ENCODE results near the gene NUDT1.

The NUDT1 gene

DNA sequence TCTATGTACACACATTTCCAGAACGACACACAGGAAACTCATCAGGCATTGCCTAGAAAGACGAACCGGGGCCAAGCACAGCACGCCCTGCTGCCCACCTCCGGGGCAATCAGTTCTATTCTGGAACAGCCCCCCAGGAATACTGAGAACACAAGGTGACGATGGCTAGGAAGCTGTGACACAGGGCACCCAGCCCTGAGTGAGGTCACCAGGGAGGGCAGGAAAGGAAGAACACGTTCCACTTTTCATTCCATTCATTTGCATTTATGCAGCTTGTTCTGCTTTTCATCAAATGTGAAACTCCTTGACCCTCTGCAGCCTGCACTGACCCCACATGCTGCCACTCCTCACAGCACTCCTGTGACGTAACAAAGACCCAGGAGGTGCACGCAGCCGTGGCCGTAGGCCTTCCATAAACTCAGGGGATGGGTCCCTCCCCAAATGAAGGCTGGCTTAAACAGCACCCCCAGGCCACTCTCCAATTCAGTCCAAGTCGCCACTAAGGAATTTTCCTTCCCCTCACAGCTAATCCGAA, 38.2 kb upstream of the NUDT1 start:
- H3K4me3 ChIP-seq (replicated peaks; ENCODE audit: insufficient read depth, low read length): no peak overlapping the region
- no peaks in the 10 kb centered on the region for H3K27me3 ChIP-seq (ENCODE audit: insufficient read depth, poor library complexity, severe bottlenecking)
- H3K27ac ChIP-seq (replicated peaks): no peak overlapping the region
- no peak for TF ChIP-seq POLR2AphosphoS5 (IDR thresholded peaks at IDR 0.05; ENCODE audit: low read depth)
- TF ChIP-seq GABPA (IDR thresholded peaks at IDR 0.05; ENCODE audit: low read depth): no peak
- TF ChIP-seq SPI1 (IDR thresholded peaks at IDR 0.05; ENCODE audit: borderline replicate concordance, low read depth): no peak
- TF ChIP-seq, protein P1, sequence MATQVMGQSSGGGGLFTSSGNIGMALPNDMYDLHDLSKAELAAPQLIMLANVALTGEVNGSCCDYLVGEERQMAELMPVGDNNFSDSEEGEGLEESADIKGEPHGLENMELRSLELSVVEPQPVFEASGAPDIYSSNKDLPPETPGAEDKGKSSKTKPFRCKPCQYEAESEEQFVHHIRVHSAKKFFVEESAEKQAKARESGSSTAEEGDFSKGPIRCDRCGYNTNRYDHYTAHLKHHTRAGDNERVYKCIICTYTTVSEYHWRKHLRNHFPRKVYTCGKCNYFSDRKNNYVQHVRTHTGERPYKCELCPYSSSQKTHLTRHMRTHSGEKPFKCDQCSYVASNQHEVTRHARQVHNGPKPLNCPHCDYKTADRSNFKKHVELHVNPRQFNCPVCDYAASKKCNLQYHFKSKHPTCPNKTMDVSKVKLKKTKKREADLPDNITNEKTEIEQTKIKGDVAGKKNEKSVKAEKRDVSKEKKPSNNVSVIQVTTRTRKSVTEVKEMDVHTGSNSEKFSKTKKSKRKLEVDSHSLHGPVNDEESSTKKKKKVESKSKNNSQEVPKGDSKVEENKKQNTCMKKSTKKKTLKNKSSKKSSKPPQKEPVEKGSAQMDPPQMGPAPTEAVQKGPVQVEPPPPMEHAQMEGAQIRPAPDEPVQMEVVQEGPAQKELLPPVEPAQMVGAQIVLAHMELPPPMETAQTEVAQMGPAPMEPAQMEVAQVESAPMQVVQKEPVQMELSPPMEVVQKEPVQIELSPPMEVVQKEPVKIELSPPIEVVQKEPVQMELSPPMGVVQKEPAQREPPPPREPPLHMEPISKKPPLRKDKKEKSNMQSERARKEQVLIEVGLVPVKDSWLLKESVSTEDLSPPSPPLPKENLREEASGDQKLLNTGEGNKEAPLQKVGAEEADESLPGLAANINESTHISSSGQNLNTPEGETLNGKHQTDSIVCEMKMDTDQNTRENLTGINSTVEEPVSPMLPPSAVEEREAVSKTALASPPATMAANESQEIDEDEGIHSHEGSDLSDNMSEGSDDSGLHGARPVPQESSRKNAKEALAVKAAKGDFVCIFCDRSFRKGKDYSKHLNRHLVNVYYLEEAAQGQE (IDR thresholded peaks at IDR 0.05; ENCODE audit: insufficient replicate concordance, low read depth): no peak
- TF ChIP-seq, protein P2, sequence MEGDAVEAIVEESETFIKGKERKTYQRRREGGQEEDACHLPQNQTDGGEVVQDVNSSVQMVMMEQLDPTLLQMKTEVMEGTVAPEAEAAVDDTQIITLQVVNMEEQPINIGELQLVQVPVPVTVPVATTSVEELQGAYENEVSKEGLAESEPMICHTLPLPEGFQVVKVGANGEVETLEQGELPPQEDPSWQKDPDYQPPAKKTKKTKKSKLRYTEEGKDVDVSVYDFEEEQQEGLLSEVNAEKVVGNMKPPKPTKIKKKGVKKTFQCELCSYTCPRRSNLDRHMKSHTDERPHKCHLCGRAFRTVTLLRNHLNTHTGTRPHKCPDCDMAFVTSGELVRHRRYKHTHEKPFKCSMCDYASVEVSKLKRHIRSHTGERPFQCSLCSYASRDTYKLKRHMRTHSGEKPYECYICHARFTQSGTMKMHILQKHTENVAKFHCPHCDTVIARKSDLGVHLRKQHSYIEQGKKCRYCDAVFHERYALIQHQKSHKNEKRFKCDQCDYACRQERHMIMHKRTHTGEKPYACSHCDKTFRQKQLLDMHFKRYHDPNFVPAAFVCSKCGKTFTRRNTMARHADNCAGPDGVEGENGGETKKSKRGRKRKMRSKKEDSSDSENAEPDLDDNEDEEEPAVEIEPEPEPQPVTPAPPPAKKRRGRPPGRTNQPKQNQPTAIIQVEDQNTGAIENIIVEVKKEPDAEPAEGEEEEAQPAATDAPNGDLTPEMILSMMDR (IDR thresholded peaks at IDR 0.05; ENCODE audit: insufficient read depth, low read length): no peak
- DNase-seq (ENCODE audit: low read depth in 1 of 2, low spot score in 1 of 2): no peak

DNA sequence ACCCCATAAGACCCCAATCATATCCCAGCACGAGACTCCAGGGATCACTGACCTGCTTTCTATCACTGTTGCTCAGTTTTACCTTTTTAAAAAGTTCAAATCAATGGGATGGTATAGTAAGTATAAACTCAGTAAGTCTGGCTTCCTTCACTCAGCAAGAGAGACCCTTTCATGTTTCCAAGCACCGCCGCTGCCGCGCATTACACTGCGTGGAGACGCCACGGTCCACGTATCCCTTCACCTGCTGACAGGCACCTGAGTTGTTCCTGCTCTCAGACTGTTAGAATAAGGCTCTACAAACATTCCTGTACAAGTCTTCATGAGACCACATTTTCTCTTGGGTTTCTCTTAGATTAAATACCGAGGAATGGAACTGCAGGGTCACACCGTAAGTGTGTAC, 37.6 kb upstream of the NUDT1 start:
- no peak overlapping the region for H3K4me3 ChIP-seq (replicated peaks; ENCODE audit: insufficient read depth, low read length)

DNA sequence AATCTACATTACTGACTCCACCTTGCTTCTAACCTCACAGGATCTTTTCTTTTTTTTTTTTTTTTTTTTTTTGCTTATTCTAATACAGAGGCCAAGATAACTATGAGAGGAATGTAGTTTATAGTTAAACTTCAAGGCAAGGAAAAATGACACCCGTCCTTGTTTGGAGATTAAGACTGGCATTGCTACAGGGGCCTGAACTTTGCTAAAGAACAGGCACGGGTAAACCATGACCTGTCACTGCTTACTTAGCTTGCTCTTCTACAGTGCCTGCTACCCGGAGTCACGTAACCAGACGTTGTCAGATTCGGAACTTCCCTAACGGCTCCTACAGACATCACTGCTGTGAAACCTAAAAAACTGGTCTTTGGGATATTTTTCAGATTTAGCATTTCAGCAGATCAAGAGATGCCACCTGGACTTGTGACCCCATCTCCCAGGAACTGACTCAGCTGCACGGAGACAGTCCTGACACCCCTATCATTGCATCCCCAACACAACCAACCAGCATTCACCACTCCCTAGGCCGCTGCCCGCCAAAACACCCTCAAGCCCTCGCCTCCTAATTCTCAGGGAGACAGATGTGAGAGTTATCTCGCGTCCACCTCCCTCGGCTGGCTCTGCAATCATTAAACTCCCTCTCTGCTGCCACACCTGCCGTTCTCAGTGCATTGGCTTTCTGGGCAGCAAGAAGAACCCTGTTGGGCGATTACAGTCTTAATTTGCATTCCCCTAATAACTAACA, 36.8 kb upstream of the NUDT1 start:
- DNase-seq (ENCODE audit: low read depth in 1 of 2, low spot score in 1 of 2): no peak
- Histone ChIP-seq H3K27ac (replicated peaks) (no peak overlapping the region), H3K27me3 (ENCODE audit: insufficient read depth, poor library complexity, severe bottlenecking) (no peaks in the 10 kb centered on the region), H3K4me3 (replicated peaks; ENCODE audit: insufficient read depth, low read length) (no peak overlapping the region)
- TF ChIP-seq POLR2AphosphoS5 (IDR thresholded peaks at IDR 0.05; ENCODE audit: low read depth): no peak
- TF ChIP-seq, protein P2 (IDR thresholded peaks at IDR 0.05; ENCODE audit: insufficient read depth, low read length): no peak
- no peak for TF ChIP-seq SPI1 (IDR thresholded peaks at IDR 0.05; ENCODE audit: borderline replicate concordance, low read depth)
- TF ChIP-seq, protein P1 (IDR thresholded peaks at IDR 0.05; ENCODE audit: insufficient replicate concordance, low read depth): no peak
- no peak for TF ChIP-seq GABPA (IDR thresholded peaks at IDR 0.05; ENCODE audit: low read depth)

More for the DNA sequence above, 37.6 kb upstream of the NUDT1 start:
- no peak overlapping the region for H3K27ac ChIP-seq (replicated peaks)
- TF ChIP-seq SPI1 (IDR thresholded peaks at IDR 0.05; ENCODE audit: borderline replicate concordance, low read depth) (no peak), POLR2AphosphoS5 (IDR thresholded peaks at IDR 0.05; ENCODE audit: low read depth) (no peak), GABPA (IDR thresholded peaks at IDR 0.05; ENCODE audit: low read depth) (no peak)
- TF ChIP-seq, protein P1 (IDR thresholded peaks at IDR 0.05; ENCODE audit: insufficient replicate concordance, low read depth): no peak
- TF ChIP-seq, protein P2 (IDR thresholded peaks at IDR 0.05; ENCODE audit: insufficient read depth, low read length): no peak
- H3K27me3 ChIP-seq (ENCODE audit: insufficient read depth, poor library complexity, severe bottlenecking): no peaks in the 10 kb centered on the region
- DNase-seq (ENCODE audit: low read depth in 1 of 2, low spot score in 1 of 2): no peak
